Measurements from ENCODE around the gene GLYATL1B.
A peak's percentile ranks its signal among the peaks of the same experiment; 100 is the strongest.
"Not testable (repeated sequence)": the region's sequence is repeated elsewhere in the genome, so short reads cannot be mapped to it uniquely, and the experiment has no call there.

Gene GLYATL1B

GRCh38 chr11:59097113-59097708, 11.1 kb downstream of the GLYATL1B start:
- peak; percentile 74 for DNase-seq

GRCh38 chr11:59097938-59098337, 11.8 kb downstream of the GLYATL1B start:
- not testable (repeated sequence) for DNase-seq

GRCh38 chr11:59102259-59102765, 16.2 kb downstream of the GLYATL1B start:
- DNase-seq = peak; percentile 82

GRCh38 chr11:59106363-59107336, 20.5 kb downstream of the GLYATL1B start, which contains the start of gene FAM111B:
FAM111B (plus strand) TSS chr11:59107237; CDS start chr11:59109626, 2,389 bp downstream.
- DNase-seq = peak; percentile 84

- DNase-seq = peak; percentile 34
These were observed 21.6 kb downstream of the GLYATL1B start for GRCh38 chr11:59107721-59108120.

- DNase-seq = no peak
These were observed 26.4 kb downstream of the GLYATL1B start for GRCh38 chr11:59112494-59112893.

GRCh38 chr11:59114344-59114743, 28.2 kb downstream of the GLYATL1B start:
- DNase-seq = no peak

GRCh38 chr11:59115553-59115952, 29.4 kb downstream of the GLYATL1B start:
- no peak for DNase-seq

- DNase-seq = no peak
These were observed 31.7 kb downstream of the GLYATL1B start for GRCh38 chr11:59117774-59118173.

- no peak for DNase-seq
These were observed 33.7 kb downstream of the GLYATL1B start for GRCh38 chr11:59119826-59120225.

- peak; percentile 90 for DNase-seq
These were observed 49.7 kb downstream of the GLYATL1B start for GRCh38 chr11:59135648-59136461.

GRCh38 chr11:59136551-59136950, 50.4 kb downstream of the GLYATL1B start:
- DNase-seq = not testable (repeated sequence)

- no peak for DNase-seq
These were observed 51.1 kb downstream of the GLYATL1B start for GRCh38 chr11:59137190-59137589.

GRCh38 chr11:59138643-59139042, 52.5 kb downstream of the GLYATL1B start:
- no peak for DNase-seq

- DNase-seq = no peak
These were observed 55.1 kb downstream of the GLYATL1B start for GRCh38 chr11:59141191-59141590.

- no peak for DNase-seq
These were observed 55.8 kb downstream of the GLYATL1B start for GRCh38 chr11:59141673-59142460.

GRCh38 chr11:59142530-59143507, 56.7 kb downstream of the GLYATL1B start, which contains the start of gene FAM111A:
FAM111A (plus strand) TSS chr11:59142856; CDS start chr11:59148873, 6,017 bp downstream.
- peak; percentile 90 for DNase-seq

GRCh38 chr11:59144096-59144495, 58.0 kb downstream of the GLYATL1B start:
- DNase-seq = no peak

All from stimulated activated CD4-positive, alpha-beta T cell treated with anti-CD3 and anti-CD28 coated beads, Interleukin-15, amount 100 ng/mL, for 24 hours (primary cell).